IPS DF 4.7 (cell line): ENCODE results near the gene MRC2.
"Not testable (repeated sequence)": the region's sequence is repeated elsewhere in the genome, so short reads cannot be mapped to it uniquely, and the experiment has no call there.

Experiments used
- DNase-seq: peaks from one replicate; pipeline ENCODE4 v3.0.0-alpha.2; 2013; ENCODE audit warnings: low spot score; ENCODE audit errors: extremely low read depth

The MRC2 gene

GRCh38 chr17:62627219-62627903 is at the start of gene MRC2:
Gene MRC2 (plus strand): TSS chr17:62627670. CDS start chr17:62627803, 133 bp downstream.
- DNase-seq = no peak

- DNase-seq = no peak
Observed at GRCh38 chr17:62578757-62579487, 48.5 kb upstream of the MRC2 start.

GRCh38 chr17:62580947-62581346 is 46.5 kb upstream of the MRC2 start:
- no peak for DNase-seq

GRCh38 chr17:62581764-62582163 is 45.7 kb upstream of the MRC2 start:
- DNase-seq = no peak

GRCh38 chr17:62587554-62587953 is 39.9 kb upstream of the MRC2 start:
- no peak for DNase-seq

GRCh38 chr17:62588109-62588508 is 39.4 kb upstream of the MRC2 start:
- no peak for DNase-seq

GRCh38 chr17:62591333-62591732 is 36.1 kb upstream of the MRC2 start:
- DNase-seq = no peak

- not testable (repeated sequence) for DNase-seq
Observed at GRCh38 chr17:62591822-62592221, 35.6 kb upstream of the MRC2 start.

GRCh38 chr17:62592341-62593099 is 35.0 kb upstream of the MRC2 start:
- no peak for DNase-seq

GRCh38 chr17:62595484-62595883 is 32.0 kb upstream of the MRC2 start:
- no peak for DNase-seq

- no peak for DNase-seq
Observed at GRCh38 chr17:62596662-62597061, 30.8 kb upstream of the MRC2 start.

GRCh38 chr17:62597150-62597549 is 30.3 kb upstream of the MRC2 start:
- DNase-seq = no peak

- DNase-seq = no peak
Observed at GRCh38 chr17:62597920-62598319, 29.6 kb upstream of the MRC2 start.

GRCh38 chr17:62599964-62600657 is 27.4 kb upstream of the MRC2 start:
- no peak for DNase-seq

GRCh38 chr17:62600805-62601204 is 26.7 kb upstream of the MRC2 start:
- DNase-seq = no peak

- DNase-seq = no peak
Observed at GRCh38 chr17:62601471-62601870, 26.0 kb upstream of the MRC2 start.

- DNase-seq = not testable (repeated sequence)
Observed at GRCh38 chr17:62603783-62604182, 23.7 kb upstream of the MRC2 start.

GRCh38 chr17:62605588-62605987 is 21.9 kb upstream of the MRC2 start:
- no peak for DNase-seq

GRCh38 chr17:62611292-62611691 is 16.2 kb upstream of the MRC2 start:
- no peak for DNase-seq

GRCh38 chr17:62611728-62612127 is 15.7 kb upstream of the MRC2 start:
- DNase-seq = no peak

GRCh38 chr17:62612289-62612688 is 15.2 kb upstream of the MRC2 start:
- not testable (repeated sequence) for DNase-seq

- not testable (repeated sequence) for DNase-seq
Observed at GRCh38 chr17:62613095-62613494, 14.4 kb upstream of the MRC2 start.
